Endothelial cell of hepatic sinusoid (primary cell): ENCODE results near the gene CLIP2.
"Not testable (repeated sequence)": the region's sequence is repeated elsewhere in the genome, so short reads cannot be mapped to it uniquely, and the experiment has no call there.

ENCODE experiments used
- in situ Hi-C: cut with HindIII; loops from 2 replicates; pipeline ENCODE4 v1.10.0; 2017; ENCODE audit warnings: low sequenced_read_pairs

CLIP2 gene

DNA sequence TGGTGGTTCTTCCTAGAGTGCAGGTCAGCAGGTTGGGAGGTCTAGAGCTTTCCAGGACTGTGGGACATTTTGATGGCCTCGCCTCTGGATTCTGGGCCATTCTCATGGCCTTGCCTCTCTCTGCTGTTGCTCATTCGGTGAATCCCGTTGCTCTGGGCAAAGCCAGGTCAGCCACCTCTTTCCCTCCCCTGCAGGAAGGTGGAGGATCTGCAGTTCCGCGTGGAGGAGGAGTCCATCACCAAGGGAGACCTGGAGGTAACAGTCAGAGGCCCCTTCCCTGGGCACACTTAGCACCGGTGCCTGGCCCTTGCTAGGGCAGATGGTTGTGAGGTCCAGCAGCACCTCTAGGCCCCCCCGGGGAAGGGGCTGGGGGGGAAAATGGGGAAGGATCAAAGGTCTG, 74.9 kb downstream of the CLIP2 start:
- in situ Hi-C loops = no loop called here

DNA sequence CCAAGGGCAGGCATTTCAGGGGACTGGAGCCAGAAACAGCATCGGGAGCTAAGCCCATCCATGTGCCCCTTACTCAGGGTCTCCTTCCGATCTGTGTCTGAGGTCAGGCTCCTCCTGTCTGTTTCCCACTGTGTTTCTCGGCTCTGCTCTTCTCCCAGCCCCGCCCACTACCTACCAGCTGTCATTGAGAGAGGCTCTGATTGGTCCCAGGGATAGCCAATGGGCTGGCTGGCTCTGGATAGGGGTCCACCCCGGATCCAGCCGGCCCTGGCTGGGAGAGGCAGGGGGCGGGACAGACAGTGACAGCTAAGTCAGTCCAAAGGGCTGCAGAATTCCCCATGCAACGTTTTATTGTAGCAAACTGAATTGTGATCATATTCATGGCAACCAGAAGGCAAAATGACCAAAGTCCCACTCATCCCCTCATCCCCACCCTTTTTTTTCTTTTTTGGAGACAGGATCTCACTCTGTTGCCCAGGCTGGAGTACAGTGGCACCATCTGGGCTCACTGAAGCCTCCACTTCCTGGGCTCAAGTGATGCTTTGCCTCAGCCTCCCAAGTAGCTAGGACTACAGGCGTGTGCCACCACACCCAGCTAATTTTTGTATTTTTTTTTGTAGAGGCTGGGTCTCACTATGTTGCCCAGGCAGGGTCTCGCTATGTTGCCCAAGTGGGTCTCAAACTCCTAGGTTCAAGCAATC, 76.3 kb downstream of the CLIP2 start:
- in situ Hi-C loops = no loop called here

DNA sequence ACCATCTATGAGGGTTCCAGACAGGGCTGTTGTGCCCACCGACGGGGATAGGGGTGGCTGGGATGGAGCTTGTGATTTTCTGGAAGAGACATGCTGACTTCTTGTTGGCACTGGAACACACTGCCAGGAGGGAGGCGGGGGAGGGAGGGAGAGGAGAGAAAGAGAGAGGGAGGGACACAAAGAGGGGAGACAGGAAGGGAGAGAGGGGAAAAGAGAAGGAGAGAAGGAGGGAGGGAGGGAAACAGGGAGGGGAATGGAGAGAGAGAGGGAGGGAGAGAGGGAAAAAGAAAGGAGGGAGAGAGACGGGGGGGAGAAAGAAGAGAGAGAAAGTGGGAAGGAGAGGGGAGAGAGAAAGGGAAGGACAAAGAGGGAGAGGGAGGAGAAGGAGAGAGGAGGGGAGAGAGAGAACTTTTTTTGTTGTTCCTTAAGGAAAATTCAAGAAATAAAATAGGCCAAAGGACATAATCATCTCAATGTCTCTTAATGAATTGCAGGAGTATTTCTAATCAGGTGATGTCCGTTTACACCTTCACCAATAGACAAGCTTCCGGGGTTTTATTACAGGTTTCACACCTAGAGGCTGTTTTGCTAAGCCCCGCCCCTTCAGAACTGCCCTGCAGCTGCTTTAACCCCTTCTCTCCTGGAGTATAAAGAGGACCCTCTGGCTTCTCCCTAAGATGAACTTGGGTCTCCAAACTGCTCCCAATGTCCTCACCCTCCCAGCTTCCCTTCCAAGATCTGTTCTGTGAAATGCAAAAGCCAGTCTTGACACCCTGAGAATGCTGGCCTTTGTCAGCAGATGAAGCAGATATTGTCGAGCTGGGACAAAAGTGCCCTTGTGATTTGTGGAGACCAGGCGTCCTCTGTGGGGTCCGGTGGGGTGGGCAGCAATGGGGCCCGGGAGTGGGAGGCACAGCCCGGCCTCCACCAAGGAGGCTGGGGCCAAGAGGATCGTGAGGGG, 82.5 kb downstream of the CLIP2 start:
- in situ Hi-C loops = loop anchor here (5.0 kb wide), 2 partner anchors 89 to 194 kb away; no protein-coding TSS in a partner anchor

DNA sequence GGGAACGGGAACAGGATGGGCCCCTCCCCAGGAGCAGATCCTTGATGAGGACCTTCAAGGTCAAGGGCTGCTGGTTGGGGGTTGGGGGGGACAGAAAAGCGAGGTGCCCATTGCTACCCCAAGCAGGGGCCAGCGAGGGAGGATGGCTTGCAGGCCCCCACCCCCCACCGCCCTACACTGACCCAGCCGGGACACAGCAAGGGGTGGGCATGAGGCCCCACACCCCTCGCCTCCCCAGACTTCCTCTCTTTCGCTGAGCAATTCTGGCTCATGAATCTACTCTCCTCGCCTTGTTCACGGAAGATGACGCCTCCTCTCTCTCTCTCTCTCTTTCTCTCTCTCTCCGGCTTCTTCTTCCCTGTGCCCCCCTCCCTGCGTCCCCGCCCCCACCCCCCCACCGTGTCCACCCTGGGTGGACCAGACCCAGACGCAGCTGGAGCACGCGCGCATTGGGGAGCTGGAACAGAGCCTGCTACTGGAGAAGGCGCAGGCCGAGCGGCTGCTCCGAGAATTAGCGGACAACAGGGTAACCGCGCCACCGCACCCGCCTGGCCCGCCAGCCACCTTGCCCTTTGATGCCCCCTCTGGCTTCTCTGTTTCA, 83.4 kb downstream of the CLIP2 start:
- in situ Hi-C loops = loop anchor here (5.0 kb wide), 2 partner anchors 90 to 195 kb away; no protein-coding TSS in a partner anchor

DNA sequence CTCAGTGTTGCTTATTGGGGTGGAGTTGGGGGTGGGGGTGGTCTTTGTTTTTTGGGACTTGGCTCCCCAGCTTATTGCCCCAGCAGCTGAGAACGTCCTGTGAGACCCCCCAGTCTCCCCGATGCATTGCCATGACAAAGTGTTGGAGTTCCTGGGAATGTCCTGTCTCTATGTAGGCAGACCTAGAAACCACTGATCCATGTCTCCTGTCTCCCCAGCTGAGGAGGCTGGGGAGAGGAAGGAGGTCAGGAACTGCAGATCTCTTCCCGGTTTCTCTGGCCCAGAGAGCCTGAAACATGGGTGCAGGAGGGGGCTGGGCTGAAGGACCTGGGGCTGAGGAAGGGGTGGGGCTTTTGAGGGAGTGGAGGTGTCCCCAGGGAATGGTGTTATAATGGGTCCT, 84.3 kb downstream of the CLIP2 start:
- in situ Hi-C loops = loop anchor here (5.0 kb wide), 2 partner anchors 91 to 196 kb away; no protein-coding TSS in a partner anchor

DNA sequence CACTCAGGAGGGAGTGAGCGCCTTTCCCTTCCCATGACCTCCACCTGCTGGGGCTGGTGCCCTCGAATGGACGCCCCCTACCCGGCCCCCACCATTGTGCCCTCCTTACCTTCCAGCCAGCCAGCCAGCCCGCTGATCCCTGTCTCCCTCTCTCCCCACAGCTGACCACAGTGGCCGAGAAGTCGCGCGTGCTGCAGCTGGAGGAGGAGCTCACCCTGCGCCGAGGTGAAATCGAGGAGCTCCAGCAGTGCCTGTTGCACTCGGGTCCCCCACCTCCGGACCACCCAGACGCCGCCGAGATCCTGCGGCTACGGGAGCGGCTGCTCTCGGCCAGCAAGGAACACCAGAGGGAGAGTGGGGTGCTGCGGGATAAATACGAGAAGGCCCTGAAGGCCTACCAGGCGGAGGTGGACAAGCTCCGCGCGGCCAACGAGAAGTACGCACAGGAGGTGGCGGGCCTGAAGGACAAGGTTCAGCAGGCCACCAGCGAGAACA, 86.6 kb downstream of the CLIP2 start:
- in situ Hi-C loops = no loop called here

DNA sequence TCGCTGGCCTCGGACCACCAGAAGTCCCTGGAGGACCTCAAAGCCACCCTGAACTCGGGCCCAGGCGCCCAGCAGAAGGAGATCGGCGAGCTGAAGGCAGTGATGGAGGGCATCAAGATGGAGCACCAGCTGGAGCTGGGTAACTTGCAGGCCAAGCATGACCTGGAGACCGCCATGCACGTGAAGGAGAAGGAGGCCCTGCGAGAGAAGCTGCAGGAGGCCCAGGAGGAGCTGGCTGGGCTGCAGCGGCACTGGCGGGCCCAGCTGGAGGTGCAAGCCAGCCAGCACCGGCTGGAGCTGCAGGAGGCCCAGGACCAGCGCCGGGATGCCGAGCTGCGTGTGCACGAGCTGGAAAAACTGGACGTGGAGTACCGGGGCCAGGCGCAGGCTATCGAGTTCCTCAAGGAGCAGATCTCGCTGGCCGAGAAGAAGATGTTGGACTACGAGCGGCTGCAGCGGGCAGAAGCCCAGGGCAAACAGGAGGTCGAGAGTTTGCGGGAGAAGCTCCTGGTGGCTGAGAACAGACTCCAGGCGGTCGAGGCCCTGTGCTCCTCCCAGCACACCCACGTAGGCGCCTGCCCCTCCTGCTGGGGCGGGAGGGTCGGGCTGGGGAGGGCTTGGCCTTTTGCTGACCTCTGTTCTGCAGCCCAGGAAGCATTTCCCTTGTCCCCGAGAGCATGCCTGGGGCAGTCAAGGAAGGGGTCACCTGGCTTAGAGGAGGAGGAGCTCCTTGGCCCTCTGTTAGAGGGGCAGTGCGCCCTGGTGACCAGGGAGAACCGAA, 87.2 kb downstream of the CLIP2 start:
- in situ Hi-C loops = no loop called here

DNA sequence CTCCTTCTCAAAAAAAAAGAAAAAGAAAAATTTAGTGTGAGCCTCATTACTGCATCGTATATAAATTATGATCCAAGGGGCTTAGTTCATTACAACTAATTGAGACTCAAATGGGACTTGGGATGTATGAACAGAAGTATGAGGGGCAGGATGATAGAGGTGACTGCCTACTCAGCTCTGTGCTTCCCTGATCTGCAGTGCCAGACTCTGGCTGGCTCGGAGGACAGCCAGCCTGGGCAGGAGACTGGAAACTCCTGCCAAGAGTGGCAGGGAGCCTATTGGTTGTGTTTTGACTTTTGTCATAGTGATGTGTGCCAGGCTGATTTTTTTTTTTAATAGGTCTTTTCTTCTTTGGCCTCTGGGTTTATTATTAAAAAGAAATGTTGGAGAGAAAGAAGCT, 90.7 kb downstream of the CLIP2 start:
- in situ Hi-C loops = no loop called here

DNA sequence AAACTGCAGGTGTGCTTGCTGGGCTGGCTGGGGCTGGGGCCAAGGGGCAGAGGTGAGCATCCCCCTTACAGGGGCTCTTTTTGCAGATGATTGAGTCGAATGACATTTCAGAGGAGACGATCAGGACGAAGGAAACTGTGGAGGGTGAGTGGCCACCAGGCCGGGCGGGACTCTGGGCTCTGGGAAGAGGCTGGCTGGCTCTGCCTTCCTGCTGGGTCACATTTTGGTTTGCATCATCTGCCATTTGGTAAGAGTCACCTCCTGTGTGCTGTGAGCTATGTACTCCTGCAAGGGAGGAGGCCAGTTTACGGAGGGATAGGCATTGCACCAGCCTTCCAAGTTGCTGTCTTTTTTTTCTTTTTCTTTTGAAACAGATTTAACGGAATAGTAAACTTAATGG, 91.5 kb downstream of the CLIP2 start:
- in situ Hi-C loops = no loop called here

DNA sequence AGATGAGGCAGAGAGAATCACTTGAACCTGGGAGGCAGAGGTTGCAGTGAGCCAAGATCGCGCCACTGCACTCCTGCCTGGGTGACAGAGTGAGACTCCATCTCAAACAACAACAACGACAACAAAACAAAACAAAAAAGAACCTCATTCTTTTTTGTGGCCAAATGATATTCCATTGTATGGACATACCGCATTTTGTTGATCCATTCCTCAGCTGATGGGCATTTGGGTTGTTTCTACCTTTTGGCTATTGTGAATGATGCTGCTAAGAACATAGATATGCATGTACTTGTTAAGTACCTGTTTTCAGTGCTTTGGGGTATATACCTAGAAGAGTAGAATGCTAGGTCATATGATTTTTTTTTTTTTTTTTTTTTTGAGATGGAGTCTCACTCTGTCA, 94.9 kb downstream of the CLIP2 start:
- in situ Hi-C loops = not testable (repeated sequence)

DNA sequence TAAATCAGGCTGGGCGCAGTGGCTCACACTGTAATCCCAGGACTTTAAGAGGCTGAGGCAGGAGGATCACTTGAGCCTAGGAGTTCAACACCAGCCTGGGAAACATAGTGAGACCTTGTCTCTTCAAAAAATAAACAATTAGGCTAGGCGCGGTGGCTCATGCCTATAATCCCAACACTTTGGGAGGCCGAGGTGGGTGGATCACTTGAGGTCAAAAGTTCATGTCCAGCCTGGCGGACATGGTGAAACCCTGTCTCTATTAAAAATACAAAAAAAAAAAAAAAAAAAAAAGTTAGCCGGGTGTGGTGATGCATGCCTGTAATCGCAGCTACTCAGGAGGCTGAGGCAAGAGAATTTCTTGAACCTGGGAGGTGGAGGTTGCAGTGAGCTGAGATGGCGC, 95.6 kb downstream of the CLIP2 start:
- in situ Hi-C loops = not testable (repeated sequence)

DNA sequence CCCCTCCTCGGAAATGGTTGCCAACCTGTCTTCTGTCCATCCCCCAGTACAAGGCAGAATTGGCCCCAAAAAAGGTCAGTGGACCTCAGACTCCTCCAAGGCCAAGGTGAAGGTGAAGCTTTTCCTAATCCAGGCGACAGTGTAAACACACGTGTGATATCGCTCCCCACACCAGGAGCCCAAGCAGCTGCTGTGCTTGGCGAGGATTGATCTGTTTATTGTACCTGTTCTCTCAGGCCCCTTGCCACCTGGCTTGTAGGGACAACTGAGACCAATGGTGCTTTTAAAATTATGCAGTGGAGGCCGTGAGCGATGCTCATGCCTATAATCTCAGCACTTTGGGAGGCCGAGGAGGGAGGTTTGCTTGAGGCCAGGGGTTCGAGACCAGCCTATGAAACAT, 98.4 kb downstream of the CLIP2 start:
- in situ Hi-C loops = no loop called here

DNA sequence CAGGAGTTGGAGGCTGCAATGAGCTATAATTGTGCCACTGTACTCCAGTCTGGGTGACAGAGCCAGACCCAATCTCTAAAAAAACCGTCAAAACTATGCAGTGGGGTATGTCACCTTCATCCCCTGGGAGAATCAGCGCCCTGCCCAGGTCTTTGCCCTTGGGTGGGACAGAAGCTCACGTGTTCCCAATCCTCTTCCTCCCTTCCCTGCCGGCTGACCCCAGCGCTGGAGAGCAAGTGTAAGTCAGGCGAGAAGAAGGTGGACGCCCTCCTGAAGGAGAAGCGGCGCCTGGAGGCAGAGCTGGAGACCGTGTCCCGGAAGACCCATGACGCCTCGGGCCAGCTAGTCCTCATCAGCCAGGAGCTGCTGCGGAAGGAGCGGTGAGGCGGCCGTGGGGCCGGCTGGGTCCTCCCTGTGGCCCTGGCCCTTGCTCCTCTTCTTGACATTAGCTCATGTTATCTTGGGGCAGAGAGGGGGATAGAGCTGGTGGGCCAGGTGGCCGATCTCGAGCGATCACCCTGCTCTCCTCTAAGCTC, 99.7 kb downstream of the CLIP2 start:
- in situ Hi-C loops = no loop called here

DNA sequence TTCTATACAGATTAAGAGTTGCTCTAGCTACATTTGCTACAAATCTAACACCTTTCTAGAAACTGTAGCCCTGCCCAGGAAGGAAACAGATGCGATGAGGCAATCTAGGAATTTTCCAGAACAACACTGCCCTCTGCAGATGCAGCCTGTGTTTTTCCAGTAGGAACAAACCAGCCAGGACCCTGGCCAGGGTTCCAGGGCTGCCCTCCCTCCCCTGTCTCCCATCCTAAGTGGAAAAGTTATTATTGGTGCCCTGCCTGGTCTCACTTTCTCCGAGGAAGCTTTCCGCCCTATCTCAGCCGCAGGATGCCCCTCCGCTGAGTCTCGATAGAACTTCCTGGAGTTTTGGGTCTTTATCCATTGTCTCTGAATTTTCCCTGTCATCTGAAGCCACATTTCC, 104.5 kb downstream of the CLIP2 start:
- in situ Hi-C loops = not testable (repeated sequence)

DNA sequence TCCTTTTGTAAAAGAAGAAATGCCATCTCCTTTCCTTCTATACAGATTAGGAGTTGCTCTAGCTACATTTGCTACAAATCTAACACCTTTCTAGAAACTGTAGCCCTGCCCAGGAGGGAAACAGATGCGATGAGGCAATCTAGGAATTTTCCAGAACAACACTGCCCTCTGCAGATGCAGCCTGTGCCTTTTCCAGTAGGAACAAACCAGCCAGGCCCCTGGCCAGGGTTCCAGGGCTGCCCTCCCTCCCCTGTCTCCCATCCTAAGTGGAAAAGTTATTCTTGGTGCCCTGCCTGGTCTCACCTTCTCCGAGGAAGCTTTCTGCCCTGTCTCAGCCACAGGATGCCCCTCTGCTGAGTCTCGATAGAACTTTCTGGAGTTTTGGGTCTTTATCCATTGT, 105.4 kb downstream of the CLIP2 start:
- in situ Hi-C loops = not testable (repeated sequence)

DNA sequence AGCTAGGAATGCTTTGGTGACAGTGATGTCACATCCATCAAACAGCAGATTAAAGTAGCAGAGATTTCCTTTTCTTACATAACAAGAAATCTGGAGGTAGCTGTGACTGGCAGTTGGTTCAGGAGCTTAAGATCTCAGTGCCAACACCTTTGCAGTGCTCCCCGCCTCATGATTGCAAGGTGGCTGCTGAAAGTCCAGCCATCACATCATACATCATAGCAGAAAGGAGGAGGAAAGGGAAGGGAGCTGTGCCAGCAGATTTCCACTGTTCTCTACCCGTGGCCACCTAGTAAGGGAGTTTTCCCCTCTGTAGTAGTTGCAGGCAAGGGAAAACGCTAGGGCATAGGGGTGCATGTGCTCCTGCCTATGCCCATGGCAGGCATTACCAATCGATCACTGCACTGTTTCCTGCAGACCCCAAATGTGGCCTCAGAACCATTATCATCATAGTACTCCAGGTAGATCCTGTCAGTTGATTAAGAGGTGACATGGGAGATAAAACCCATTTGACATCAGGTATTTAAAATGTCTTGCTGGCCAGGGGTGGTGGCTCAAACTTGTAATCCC, 106.6 kb downstream of the CLIP2 start:
- in situ Hi-C loops = no loop called here

DNA sequence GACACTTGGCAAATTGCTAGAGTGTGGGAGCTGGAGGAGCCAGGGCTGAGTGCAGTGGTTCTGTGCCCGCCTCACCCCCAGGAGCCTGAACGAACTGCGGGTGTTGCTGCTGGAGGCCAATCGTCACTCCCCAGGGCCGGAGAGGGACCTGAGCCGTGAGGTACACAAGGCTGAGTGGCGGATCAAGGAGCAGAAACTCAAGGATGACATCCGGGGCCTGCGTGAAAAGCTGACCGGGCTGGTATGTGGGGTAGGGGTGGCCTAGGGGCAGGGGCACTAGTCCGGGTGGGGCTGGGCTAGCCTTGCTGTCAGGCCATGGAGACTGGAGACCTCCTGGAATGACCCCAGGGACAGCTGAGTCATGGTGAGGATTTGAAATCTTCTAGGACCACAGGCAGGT, 107.8 kb downstream of the CLIP2 start:
- in situ Hi-C loops = no loop called here

DNA sequence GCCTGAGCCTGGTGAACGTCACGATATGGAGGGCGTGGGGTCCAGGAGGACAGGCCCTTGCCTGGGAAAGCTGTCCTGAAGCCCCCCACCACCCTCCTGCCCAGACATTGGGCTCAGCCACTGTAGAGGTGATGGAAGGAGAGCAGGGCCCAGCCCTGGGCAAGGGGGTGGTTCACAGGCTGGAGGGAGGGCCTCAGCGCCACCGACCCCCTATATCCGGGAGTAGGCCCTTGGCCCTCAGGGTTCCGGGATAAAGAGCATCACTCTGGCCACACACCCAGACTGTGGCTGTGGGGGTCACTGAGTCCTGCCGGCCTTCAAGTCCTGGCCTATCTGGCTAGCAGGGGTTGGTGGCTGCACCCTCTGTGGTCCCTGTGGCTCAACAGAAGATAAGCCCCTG, 109.2 kb downstream of the CLIP2 start:
- in situ Hi-C loops = no loop called here

DNA sequence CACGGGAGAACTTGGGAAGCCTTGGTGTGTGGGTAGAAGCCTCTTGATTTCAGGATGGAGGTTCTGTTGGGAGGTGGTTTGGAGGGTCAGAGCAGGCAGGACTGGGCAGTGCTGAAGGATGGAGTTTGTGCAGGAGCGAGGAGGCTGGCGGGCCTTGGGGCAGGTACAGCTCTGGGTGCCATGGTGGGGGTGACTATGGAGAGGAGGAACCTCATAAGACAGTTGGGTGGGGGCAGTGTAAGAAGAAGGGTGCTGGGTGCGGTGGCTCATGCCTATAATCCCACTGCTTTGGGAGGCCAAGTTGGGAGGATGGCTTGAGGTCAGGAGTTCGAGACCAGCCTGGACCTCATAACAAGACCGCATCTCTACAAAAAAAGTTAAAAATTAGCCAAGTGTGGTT, 109.8 kb downstream of the CLIP2 start:
- in situ Hi-C loops = no loop called here
